Pancreas (tissue), 10 donors: ENCODE data around the gene ACSL5. TPM values are rescaled to one million over a fixed set of nuclear protein-coding genes. Genes with fewer than 3 reads are reported as not detected.

ENCODE experiments used
- ATAC-seq, 4 donors: fragments of 200-7000 bp; cut with Tn5 transposase; one replicate each; pipeline versions ENCODE4 v1.8.0 to v1.9.1; 2020; ENCODE audit warnings: mild to moderate bottlenecking in 4 of 4, moderate library complexity in 4 of 4
- DNase-seq, 6 donors: peaks; one replicate each; pipeline ENCODE4 v3.0.0-alpha.2; 2020
- FAIRE-seq: peaks from 2 replicates; lab custom pipeline; 2012; peaks lifted over from hg19 to GRCh38; lab: Jason Lieb, UNC
- H3K27ac ChIP-seq, 4 donors: fragments of 200-600 bp; sonication (generic); 1 replicate in 3 of 4; 2 replicates in 1 of 4; pipeline versions ENCODE4 v1.5.0 to v1.8.0; 2020
- H3K27me3 ChIP-seq, 4 donors: fragments of 200-600 bp; one replicate each; pipeline ENCODE4 v1.8.0; 2021
- H3K36me3 ChIP-seq, 3 donors: fragments of 200-600 bp; sonication (generic) in 1 of 3; one replicate each; pipeline versions ENCODE4 v1.5.0 to v1.8.0; 2020 to 2021
- H3K4me1 ChIP-seq, 3 donors: fragments of 200-600 bp; one replicate each; pipeline ENCODE4 v1.8.0; 2021
- H3K4me3 ChIP-seq, 4 donors: fragments of 200-600 bp; sonication (generic) in 2 of 4; one replicate each; pipeline versions ENCODE4 v1.5.0 to v1.8.0; 2020 to 2021
- H3K9me3 ChIP-seq, 4 donors: fragments of 200-600 bp; one replicate each; pipeline ENCODE4 v1.8.0; 2021
- CTCF ChIP-seq, 4 donors: fragments of 200-600 bp; sonication (generic) in 3 of 4; IDR thresholded peaks; one replicate each; pipeline versions ENCODE4 v1.5.0 to v1.8.0; 2021; ENCODE audit warnings: antibody characterized with exemption in 4 of 4
- WGBS, 2 donors: extraction: QIAGEN DNeasy Blood & Tissue Kit; methylation state at CpG; one replicate each; pipeline ENCODE4 v1.1.7; 2013; 5-methylcytosine and 5-hydroxymethylcytosine counted together
- intact Hi-C, 3 donors: fragments of 100-400 bp; cut with DNase I; formaldehyde crosslinking; loops; one replicate each; pipeline versions ENCODE4 v1.11.1 to v1.14.2; 2022
- polyA plus RNA-seq, 2 donors: library from polyadenylated mRNA; stranded (reverse); fragments of 200-250 nt; gene quantifications; one replicate each; pipeline ENCODE4 v1.2.3, GENCODE V29; 2013
- total RNA-seq, 6 donors: library from RNA; stranded (reverse); fragmentation: NEBNext Ultra II Directional in 4 of 6; extraction: Animal tissue kit (Norgen Biotek cat#: 25700) in 4 of 6; gene quantifications; one replicate each; pipeline versions ENCODE4 v1.2.1 to v1.2.4, GENCODE V29; 2021 to 2023
- donor health status: healthy with polysubstance abuse.
- donor health status: DM: no; HTN: no; CAD: no; lungs with moderate emphysema.
- donor health status: DM: no; HTN: no; CAD: no.
- donor health status: control.
- donor health status: control.
- donor health status: Bipolar disorder and iron deficiency.
- donor health status: DM: yes; HTN: yes; CAD: no.
- donor health status: DM: no; HTN: no; CAD: no.
- donor health status: DM: no; HTN: no; CAD: no.
- donor health status: DM: yes; HTN: yes; CAD: no.

The ACSL5 gene
- total and polyA plus RNA-seq, 8 donors, result 2.2 to 7.2 (median 3.7) TPM

GRCh38 chr10:112389271-112389822 lies 15.4 kb downstream of the ACSL5 start:
- TF ChIP-seq CTCF (IDR thresholded peaks at IDR 0.05), result no peak
- ATAC-seq, result peak in 3 of 4 donors; percentile 46 to 83 (median 52)
- WGBS, 2 donors, result 63 to 69% methylated on average over 6 of the region's 6 CpGs
- no peak for FAIRE-seq
- Histone ChIP-seq H3K4me1 (no peaks in the 10 kb centered on the region), H3K27me3 (no peaks in the 10 kb centered on the region), H3K9me3 (no peaks in the 10 kb centered on the region), H3K4me3 (no peak overlapping the region), H3K36me3 (no peaks in the 10 kb centered on the region), H3K27ac (peak overlapping the region in 1 of 4 donors; percentile 9)
- intact Hi-C loops, result no loop called here
- no peak for DNase-seq

- DNase-seq, result no peak
- 88 to 89% methylated on average over 3 of the region's 3 CpGs for WGBS, 2 donors
- H3K27me3 ChIP-seq, result no peaks in the 10 kb centered on the region
- intact Hi-C loops, result no loop called here
- H3K27ac ChIP-seq, result no peak overlapping the region
- no peaks in the 10 kb centered on the region for H3K36me3 ChIP-seq
- no peaks in the 10 kb centered on the region for H3K4me1 ChIP-seq
- FAIRE-seq, result peak; percentile 70
- H3K9me3 ChIP-seq, result no peaks in the 10 kb centered on the region
- H3K4me3 ChIP-seq, result no peak overlapping the region
- ATAC-seq, result no peak
- TF ChIP-seq CTCF (IDR thresholded peaks at IDR 0.05), result no peak
Observed at GRCh38 chr10:112390125-112390703, 16.3 kb downstream of the ACSL5 start.

GRCh38 chr10:112393341-112393740 lies 19.4 kb downstream of the ACSL5 start:
- FAIRE-seq, result no peak
- Histone ChIP-seq H3K4me1 (no peaks in the 10 kb centered on the region), H3K27me3 (no peaks in the 10 kb centered on the region), H3K27ac (no peak overlapping the region), H3K4me3 (no peak overlapping the region), H3K36me3 (no peaks in the 10 kb centered on the region), H3K9me3 (no peaks in the 10 kb centered on the region)
- WGBS, 2 donors, result 13 to 46% methylated on average over 1 of the region's 1 CpG
- DNase-seq, result no peak
- no peak for TF ChIP-seq CTCF (IDR thresholded peaks at IDR 0.05)
- intact Hi-C loops, result no loop called here
- no peak for ATAC-seq

- no peak for FAIRE-seq
- Histone ChIP-seq H3K36me3 (no peaks in the 10 kb centered on the region), H3K27ac (no peak overlapping the region), H3K4me1 (no peaks in the 10 kb centered on the region), H3K4me3 (no peak overlapping the region), H3K9me3 (no peaks in the 10 kb centered on the region), H3K27me3 (no peaks in the 10 kb centered on the region)
- DNase-seq, result no peak
- ATAC-seq, result no peak
- no peak for TF ChIP-seq CTCF (IDR thresholded peaks at IDR 0.05)
- WGBS, 2 donors, result 58 to 67% methylated on average over 2 of the region's 2 CpGs
- intact Hi-C loops, result no loop called here
Observed at GRCh38 chr10:112393827-112394226, 19.9 kb downstream of the ACSL5 start.

GRCh38 chr10:112394475-112394875 lies 20.6 kb downstream of the ACSL5 start:
- Histone ChIP-seq H3K27ac (no peak overlapping the region), H3K4me3 (no peak overlapping the region), H3K27me3 (no peaks in the 10 kb centered on the region), H3K4me1 (no peaks in the 10 kb centered on the region), H3K9me3 (no peaks in the 10 kb centered on the region), H3K36me3 (no peaks in the 10 kb centered on the region)
- 15 to 28% methylated on average over 5 of the region's 5 CpGs for WGBS, 2 donors
- no peak for TF ChIP-seq CTCF (IDR thresholded peaks at IDR 0.05)
- DNase-seq, result no peak
- FAIRE-seq, result no peak
- intact Hi-C loops, result no loop called here
- peak in 2 of 4 donors; percentile 65 to 71 for ATAC-seq
